PC-9 (cell line): ENCODE results near the gene TOR3A. TPM values are rescaled to one million over a fixed set of nuclear protein-coding genes. Genes with fewer than 3 reads are reported as not detected.

ENCODE experiments used
- BruUV-seq: library from RNA; stranded (reverse); fragments of 400-500 nt; replicated peaks from 2 replicates; lab custom pipeline; 2021; lab: Mats Ljungman, UMichigan
- CTCF ChIA-PET: fragments of 300-600 bp; sonication (Branson Sonifier 250); formaldehyde crosslinking; loops from one replicate; lab custom pipeline; 2022; ENCODE audit warnings: antibody characterized with exemption; lab: Charles Lee
- POLR2A ChIA-PET: fragments of 300-600 bp; sonication (Branson Sonifier 250); formaldehyde crosslinking; loops from one replicate; lab custom pipeline; 2022; ENCODE audit warnings: antibody characterized with exemption; ENCODE audit not compliant: unreplicated experiment; lab: Charles Lee
- DNase-seq, 2 experiments: peaks; one replicate each; pipeline versions ENCODE4 v3.0.0 to v3.0.0-alpha.2; 2015 to 2022; ENCODE audit warnings: mixed read lengths in 1 of 2
- H2AFZ ChIP-seq: fragments of 200-600 bp; sonication (generic); 2 replicates; pipeline ENCODE4 v1.8.1; 2017; ENCODE audit warnings: antibody characterized with exemption
- H3F3A ChIP-seq: fragments of 200-600 bp; sonication (generic); 2 replicates; pipeline ENCODE4 v1.8.1; 2017; ENCODE audit warnings: antibody characterized with exemption, mild to moderate bottlenecking, low read depth; ENCODE audit not compliant: insufficient read depth
- H3K27ac ChIP-seq: fragments of 200-600 bp; sonication (generic); 2 replicates; pipeline ENCODE4 v1.6.1; 2016; ENCODE audit warnings: mixed run types
- H3K27me3 ChIP-seq: fragments of 200-600 bp; sonication (generic); 2 replicates; pipeline ENCODE4 v1.6.1; 2016; ENCODE audit warnings: low read depth, mixed run types; ENCODE audit not compliant: insufficient read depth
- H3K36me3 ChIP-seq: fragments of 200-600 bp; sonication (generic); 2 replicates; pipeline ENCODE4 v1.6.1; 2016; ENCODE audit warnings: low read depth, mixed run types
- H3K4me1 ChIP-seq: fragments of 200-600 bp; sonication (generic); replicated peaks from 2 replicates; pipeline ENCODE4 v1.6.1; 2016; ENCODE audit warnings: mixed run types; ENCODE audit not compliant: insufficient read depth
- H3K4me2 ChIP-seq: fragments of 200-600 bp; sonication (generic); 2 replicates; pipeline ENCODE4 v1.6.1; 2017; ENCODE audit warnings: mixed run types
- H3K4me3 ChIP-seq: fragments of 200-600 bp; sonication (generic); 2 replicates; pipeline ENCODE4 v1.6.1; 2016; ENCODE audit warnings: mixed run types
- H3K79me2 ChIP-seq: fragments of 200-600 bp; sonication (generic); 2 replicates; pipeline ENCODE4 v1.6.1; 2017; ENCODE audit warnings: low read depth, mixed run types
- H3K9me2 ChIP-seq: fragments of 200-600 bp; sonication (generic); 2 replicates; pipeline ENCODE4 v1.8.1; 2017; ENCODE audit warnings: mild to moderate bottlenecking; ENCODE audit not compliant: insufficient read depth
- H3K9me3 ChIP-seq: fragments of 200-600 bp; sonication (generic); 2 replicates; pipeline ENCODE4 v1.8.1; 2016; ENCODE audit warnings: low read depth; ENCODE audit not compliant: insufficient read depth
- H4K20me1 ChIP-seq: fragments of 200-600 bp; sonication (generic); 2 replicates; pipeline ENCODE4 v1.8.1; 2017; ENCODE audit not compliant: insufficient read depth
- CTCF ChIP-seq: fragments of 200-600 bp; sonication (generic); conservative IDR thresholded peaks from 2 replicates; pipeline ENCODE4 v1.6.1; 2017; ENCODE audit warnings: mixed run types, antibody characterized with exemption, mild to moderate bottlenecking, moderate library complexity
- EZH2 ChIP-seq: fragments of 200-600 bp; sonication (generic); IDR thresholded peaks from 2 replicates; pipeline ENCODE4 v1.8.0; 2017; ENCODE audit warnings: antibody characterized with exemption, low read depth
- intact Hi-C: fragments of 100-400 bp; cut with micrococcal nuclease; formaldehyde crosslinking; loops from one replicate; pipeline ENCODE4 v1.10.0; 2022; ENCODE audit not compliant: unreplicated experiment
- total RNA-seq: library from RNA; stranded (reverse); gene quantifications from 2 replicates; pipeline ENCODE4 v1.2.3, GENCODE V29; 2021

Gene TOR3A
- total RNA-seq, 1 experiment from 2014 or later: 31.6 TPM

GRCh38 chr1:179048339-179049124 is 33.3 kb upstream of the TOR3A start:
- Histone ChIP-seq H3F3A (no peaks in the 10 kb centered on the region), H3K4me3 (no peak overlapping the region), H3K36me3 (peaks cover 26% of the 10 kb centered on the region; the same call in 1 of the 2 replicates), H3K9me3 (no peaks in the 10 kb centered on the region), H3K79me2 (peaks cover 15% of the 10 kb centered on the region; the same call in 1 of the 2 replicates), H3K27me3 (no peaks in the 10 kb centered on the region), H3K9me2 (no peaks in the 10 kb centered on the region), H3K4me2 (no peak overlapping the region), H4K20me1 (no peaks in the 10 kb centered on the region), H3K27ac (no peak overlapping the region), H2AFZ (no peak overlapping the region), H3K4me1 (no peaks in the 10 kb centered on the region)
- POLR2A ChIA-PET: interaction anchor here (0.7 kb wide), 1 partner anchor 12 kb away, joined by 5 read pairs; no protein-coding TSS in a partner anchor
- no peak for DNase-seq
- TF ChIP-seq CTCF: no peak
- CTCF ChIA-PET: no interaction called here
- intact Hi-C loops: no loop called here
- no TSS peak for BruUV-seq

GRCh38 chr1:179052776-179053175 is 29.1 kb upstream of the TOR3A start:
- H4K20me1 ChIP-seq: no peaks in the 10 kb centered on the region
- no peak overlapping the region for H2AFZ ChIP-seq
- H3K4me2 ChIP-seq: no peak overlapping the region
- H3K27me3 ChIP-seq: no peaks in the 10 kb centered on the region
- DNase-seq: no peak
- BruUV-seq: no TSS peak
- H3K9me2 ChIP-seq: no peaks in the 10 kb centered on the region
- ChIA-PET CTCF (no interaction called here), POLR2A (no interaction called here)
- H3K9me3 ChIP-seq: peaks cover 7% of the 10 kb centered on the region
- no peak overlapping the region for H3K4me3 ChIP-seq
- H3K4me1 ChIP-seq: peaks cover 8% of the 10 kb centered on the region
- H3K27ac ChIP-seq: no peak overlapping the region
- peaks cover 12% of the 10 kb centered on the region for H3F3A ChIP-seq
- no peaks in the 10 kb centered on the region; the same call in 1 of the 2 replicates for H3K79me2 ChIP-seq
- intact Hi-C loops: no loop called here
- H3K36me3 ChIP-seq: peaks cover 39% of the 10 kb centered on the region
- TF ChIP-seq CTCF (no peak), EZH2 (no peak)

GRCh38 chr1:179053486-179053885 is 28.4 kb upstream of the TOR3A start:
- Histone ChIP-seq H3K9me2 (no peaks in the 10 kb centered on the region), H3K36me3 (peaks cover 35% of the 10 kb centered on the region), H3K4me1 (peaks cover 15% of the 10 kb centered on the region), H3K4me3 (no peak overlapping the region), H3F3A (peaks cover 19% of the 10 kb centered on the region), H3K4me2 (no peak overlapping the region), H3K27me3 (no peaks in the 10 kb centered on the region), H2AFZ (no peak overlapping the region), H3K79me2 (no peaks in the 10 kb centered on the region), H3K9me3 (peaks cover 7% of the 10 kb centered on the region), H4K20me1 (no peaks in the 10 kb centered on the region), H3K27ac (no peak overlapping the region)
- TF ChIP-seq EZH2 (no peak), CTCF (no peak)
- ChIA-PET CTCF (no interaction called here), POLR2A (no interaction called here)
- DNase-seq: no peak
- intact Hi-C loops: no loop called here
- BruUV-seq: no TSS peak
